Parathyroid adenoma (tissue), 2 donors: ENCODE results near the gene ALS2CL.

Experiments used
- H2AFZ ChIP-seq: fragments of 300-600 bp; sonication (generic); one replicate; pipeline ENCODE4 v1.7.0; 2017; ENCODE audit warnings: antibody characterized with exemption, mild to moderate bottlenecking
- H3K27ac ChIP-seq: fragments of 300-600 bp; sonication (generic); one replicate; pipeline ENCODE4 v1.7.0; 2017
- H3K27me3 ChIP-seq: fragments of 300-600 bp; sonication (generic); one replicate; pipeline ENCODE4 v1.7.0; 2017; ENCODE audit warnings: low read length; ENCODE audit not compliant: control insufficient read depth, insufficient read depth
- H3K36me3 ChIP-seq: fragments of 300-600 bp; sonication (generic); one replicate; pipeline ENCODE4 v1.7.0; 2017; ENCODE audit warnings: low read length; ENCODE audit not compliant: control insufficient read depth, insufficient read depth
- H3K4me1 ChIP-seq: fragments of 300-600 bp; sonication (generic); one replicate; pipeline ENCODE4 v1.7.0; 2017; ENCODE audit warnings: control low read depth
- H3K4me2 ChIP-seq: fragments of 300-600 bp; sonication (generic); one replicate; pipeline ENCODE4 v1.7.0; 2017; ENCODE audit warnings: low read length
- H3K4me3 ChIP-seq: fragments of 300-600 bp; sonication (generic); one replicate; pipeline ENCODE4 v1.7.0; 2017; ENCODE audit warnings: low read depth, low read length
- H3K79me2 ChIP-seq: fragments of 300-600 bp; sonication (generic); one replicate; pipeline ENCODE4 v1.7.0; 2017; ENCODE audit warnings: control low read depth
- H3K9ac ChIP-seq: fragments of 300-600 bp; sonication (generic); one replicate; pipeline ENCODE4 v1.7.0; 2017; ENCODE audit warnings: mild to moderate bottlenecking
- H3K9me3 ChIP-seq: fragments of 300-600 bp; sonication (generic); one replicate; pipeline ENCODE4 v1.7.0; 2017; ENCODE audit warnings: low read length; ENCODE audit not compliant: control insufficient read depth
- CTCF ChIP-seq: fragments of 300-600 bp; sonication (generic); IDR thresholded peaks from one replicate; pipeline ENCODE4 v1.7.0; 2017; ENCODE audit warnings: antibody characterized with exemption, mild to moderate bottlenecking
- donor health status: primary hyperparathyroidism.

The ALS2CL gene

GRCh38 chr3:46666453-46666845 is 27.0 kb downstream of the ALS2CL start:
- TF ChIP-seq CTCF: no peak
- Histone ChIP-seq H3K27me3 (no peaks in the 10 kb centered on the region), H3K36me3 (no peaks in the 10 kb centered on the region), H3K9me3 (no peaks in the 10 kb centered on the region), H3K4me1 (peaks cover 17% of the 10 kb centered on the region), H3K79me2 (no peaks in the 10 kb centered on the region), H3K9ac (no peak overlapping the region), H2AFZ (no peak overlapping the region), H3K4me3 (no peak overlapping the region), H3K27ac (no peak overlapping the region), H3K4me2 (no peak overlapping the region)

GRCh38 chr3:46665763-46666452 is 27.6 kb downstream of the ALS2CL start:
- Histone ChIP-seq H3K9me3 (no peaks in the 10 kb centered on the region), H3K79me2 (no peaks in the 10 kb centered on the region), H2AFZ (no peak overlapping the region), H3K27me3 (no peaks in the 10 kb centered on the region), H3K9ac (no peak overlapping the region), H3K4me3 (no peak overlapping the region), H3K4me2 (no peak overlapping the region), H3K36me3 (no peaks in the 10 kb centered on the region), H3K4me1 (peaks cover 23% of the 10 kb centered on the region), H3K27ac (no peak overlapping the region)
- no peak for TF ChIP-seq CTCF

DNA sequence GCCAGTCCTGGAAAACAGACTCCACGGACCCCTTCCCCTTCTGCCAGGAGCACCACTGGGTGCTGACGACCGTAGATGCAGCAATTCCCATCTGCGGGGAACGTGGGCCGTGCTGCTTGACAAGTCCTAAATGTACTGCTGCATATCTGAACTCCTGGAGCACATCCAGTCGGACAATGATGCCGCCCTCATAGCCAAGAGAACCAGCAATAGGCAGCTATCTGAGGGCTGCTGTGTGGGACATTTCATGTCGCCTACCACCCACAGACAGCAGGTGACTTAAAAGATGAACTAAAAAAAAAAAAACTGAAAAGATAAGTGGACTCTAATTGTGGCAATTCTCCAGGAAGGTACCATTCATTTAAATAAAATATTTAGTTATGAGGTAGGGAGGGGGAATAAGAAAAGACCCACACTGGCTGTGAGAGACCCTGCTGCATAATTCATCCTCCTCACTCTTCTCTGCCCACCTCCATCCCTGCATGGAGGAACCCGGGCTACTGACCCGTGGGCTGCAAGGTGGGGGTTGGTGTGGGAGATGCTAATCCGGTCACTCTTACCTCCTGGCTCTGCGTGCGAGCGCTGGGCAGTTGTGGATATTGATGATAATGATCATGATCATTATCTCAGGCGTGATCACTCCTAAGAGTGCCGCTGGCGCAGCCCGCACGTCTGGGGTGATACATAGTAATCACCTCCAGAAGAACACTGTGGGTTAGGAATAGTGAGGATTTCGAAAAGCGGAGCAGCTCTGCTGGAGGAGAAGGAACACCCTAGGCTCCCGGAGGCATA is 28.3 kb downstream of the ALS2CL start:
- H3K27ac ChIP-seq: no peak overlapping the region
- peaks cover 28% of the 10 kb centered on the region for H3K4me1 ChIP-seq
- no peak overlapping the region for H3K4me3 ChIP-seq
- no peaks in the 10 kb centered on the region for H3K79me2 ChIP-seq
- no peak for TF ChIP-seq CTCF
- H3K9me3 ChIP-seq: no peaks in the 10 kb centered on the region
- no peaks in the 10 kb centered on the region for H3K36me3 ChIP-seq
- no peaks in the 10 kb centered on the region for H3K27me3 ChIP-seq
- H3K4me2 ChIP-seq: no peak overlapping the region
- H3K9ac ChIP-seq: no peak overlapping the region
- no peak overlapping the region for H2AFZ ChIP-seq

- H3K27ac ChIP-seq: no peak overlapping the region
- H3K4me2 ChIP-seq: no peak overlapping the region
- H3K4me3 ChIP-seq: no peak overlapping the region
- H3K27me3 ChIP-seq: no peaks in the 10 kb centered on the region
- H3K79me2 ChIP-seq: no peaks in the 10 kb centered on the region
- no peaks in the 10 kb centered on the region for H3K36me3 ChIP-seq
- no peak for TF ChIP-seq CTCF
- no peaks in the 10 kb centered on the region for H3K9me3 ChIP-seq
- peaks cover 28% of the 10 kb centered on the region for H3K4me1 ChIP-seq
- no peak overlapping the region for H3K9ac ChIP-seq
- no peak overlapping the region for H2AFZ ChIP-seq
Measured at GRCh38 chr3:46664188-46664970, 29.1 kb downstream of the ALS2CL start.
